Measurements from ENCODE around the gene H6PD.

The H6PD gene

DNA sequence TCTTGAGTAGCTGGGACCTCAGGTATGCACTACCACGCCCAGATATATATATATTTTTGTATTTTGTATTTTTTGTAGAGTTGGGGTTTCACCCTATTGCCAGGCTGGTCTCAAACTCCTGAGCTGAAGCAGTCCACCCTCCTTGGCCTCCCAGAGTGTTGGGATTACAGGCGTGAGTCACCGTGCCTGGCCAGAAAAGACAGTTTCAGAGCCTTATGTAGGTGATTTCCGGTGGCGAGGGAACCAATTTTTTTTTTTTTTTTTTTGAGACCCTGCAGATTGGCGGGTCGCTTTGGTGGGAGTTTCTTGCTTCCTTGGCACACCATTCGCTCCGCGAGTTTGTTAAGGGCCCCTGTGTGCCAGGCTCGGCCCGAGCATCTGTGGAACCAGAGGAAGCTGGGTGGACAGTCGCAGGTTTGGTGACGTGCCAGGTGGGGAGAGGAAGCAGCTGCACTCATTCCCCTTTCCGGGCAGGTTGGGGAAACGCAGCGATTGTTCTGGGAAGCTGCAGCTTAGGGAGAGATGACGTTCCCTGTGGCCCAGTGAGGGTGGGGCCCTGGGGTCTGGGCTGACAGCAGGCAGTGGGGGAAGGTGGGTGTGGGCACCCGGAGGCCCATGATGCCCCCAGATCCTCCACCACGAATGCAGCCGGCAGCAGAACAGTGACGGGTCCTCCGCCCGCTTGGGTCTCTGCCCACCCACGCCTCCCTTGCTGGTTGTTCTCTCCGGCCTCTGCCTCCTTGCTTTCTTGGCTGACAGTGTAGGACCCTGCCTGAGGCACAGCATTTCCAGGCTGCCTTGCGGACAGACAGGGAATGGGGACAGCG is 83.2 kb downstream of the H6PD start:
- TF ChIP-seq, protein P1, sequence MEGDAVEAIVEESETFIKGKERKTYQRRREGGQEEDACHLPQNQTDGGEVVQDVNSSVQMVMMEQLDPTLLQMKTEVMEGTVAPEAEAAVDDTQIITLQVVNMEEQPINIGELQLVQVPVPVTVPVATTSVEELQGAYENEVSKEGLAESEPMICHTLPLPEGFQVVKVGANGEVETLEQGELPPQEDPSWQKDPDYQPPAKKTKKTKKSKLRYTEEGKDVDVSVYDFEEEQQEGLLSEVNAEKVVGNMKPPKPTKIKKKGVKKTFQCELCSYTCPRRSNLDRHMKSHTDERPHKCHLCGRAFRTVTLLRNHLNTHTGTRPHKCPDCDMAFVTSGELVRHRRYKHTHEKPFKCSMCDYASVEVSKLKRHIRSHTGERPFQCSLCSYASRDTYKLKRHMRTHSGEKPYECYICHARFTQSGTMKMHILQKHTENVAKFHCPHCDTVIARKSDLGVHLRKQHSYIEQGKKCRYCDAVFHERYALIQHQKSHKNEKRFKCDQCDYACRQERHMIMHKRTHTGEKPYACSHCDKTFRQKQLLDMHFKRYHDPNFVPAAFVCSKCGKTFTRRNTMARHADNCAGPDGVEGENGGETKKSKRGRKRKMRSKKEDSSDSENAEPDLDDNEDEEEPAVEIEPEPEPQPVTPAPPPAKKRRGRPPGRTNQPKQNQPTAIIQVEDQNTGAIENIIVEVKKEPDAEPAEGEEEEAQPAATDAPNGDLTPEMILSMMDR (IDR thresholded peaks at IDR 0.05; ENCODE audit: low read depth, low read length), result no peak
- no peaks in the 10 kb centered on the region for H3K4me1 ChIP-seq
- no peaks in the 10 kb centered on the region for H3K9me3 ChIP-seq
- no peaks in the 10 kb centered on the region for H3K27me3 ChIP-seq
- no peak for DNase-seq
- no peaks in the 10 kb centered on the region for H3K36me3 ChIP-seq
- no peak overlapping the region for H3K4me3 ChIP-seq (ENCODE audit: low read depth, low read length)

GRCh38 chr1:9319208-9319788 is 84.7 kb downstream of the H6PD start:
- Histone ChIP-seq H3K4me3 (ENCODE audit: low read depth, low read length) (no peak overlapping the region), H3K36me3 (no peaks in the 10 kb centered on the region), H3K9me3 (no peaks in the 10 kb centered on the region), H3K27me3 (no peaks in the 10 kb centered on the region), H3K4me1 (no peaks in the 10 kb centered on the region)
- no peak for DNase-seq
- TF ChIP-seq, protein P1 (IDR thresholded peaks at IDR 0.05; ENCODE audit: low read depth, low read length), result no peak

- no peak overlapping the region for H3K4me3 ChIP-seq (ENCODE audit: low read depth, low read length)
- TF ChIP-seq, protein P1 (IDR thresholded peaks at IDR 0.05; ENCODE audit: low read depth, low read length), result no peak
- no peaks in the 10 kb centered on the region for H3K36me3 ChIP-seq
- H3K9me3 ChIP-seq, result no peaks in the 10 kb centered on the region
- no peak for DNase-seq
- no peaks in the 10 kb centered on the region for H3K4me1 ChIP-seq
- H3K27me3 ChIP-seq, result no peaks in the 10 kb centered on the region
These were observed 85.4 kb downstream of the H6PD start for GRCh38 chr1:9319789-9320519.
